Right atrium auricular region (tissue), 2 donors: ENCODE measurements around the gene AGAP1. TPM values are rescaled to one million over a fixed set of nuclear protein-coding genes. Genes with fewer than 3 reads are reported as not detected.

ENCODE experiments used
- DNase-seq: peaks from one replicate; pipeline ENCODE4 v3.0.0-alpha.2; 2019; ENCODE audit warnings: low spot score
- H3K27ac ChIP-seq, 2 donors: fragments of 200-600 bp; sonication (generic); 1 replicate in 1 of 2; 2 replicates in 1 of 2; pipeline ENCODE4 v1.5.1; 2016 to 2019
- H3K27me3 ChIP-seq, 2 donors: fragments of 200-600 bp; sonication (generic); one replicate each; pipeline versions ENCODE4 v1.5.1 to v1.6.0; 2017 to 2019
- H3K36me3 ChIP-seq: fragments of 200-600 bp; sonication (generic); one replicate; pipeline ENCODE4 v1.5.1; 2016
- H3K4me1 ChIP-seq, 2 donors: fragments of 200-600 bp; sonication (generic); one replicate each; pipeline versions ENCODE4 v1.5.1 to v1.6.0; 2017 to 2019
- H3K4me3 ChIP-seq, 2 donors: fragments of 200-600 bp; sonication (generic); 1 replicate in 1 of 2; 2 replicates in 1 of 2; pipeline ENCODE4 v1.5.1; 2017 to 2019; ENCODE audit warnings: mild to moderate bottlenecking in 1 of 2, moderate library complexity in 1 of 2
- H3K9me3 ChIP-seq, 2 donors: fragments of 200-600 bp; sonication (generic); one replicate each; pipeline ENCODE4 v1.5.1; 2019
- total RNA-seq, 2 donors: library from RNA; depleted of rRNA; stranded (reverse); fragments of >200 nt; gene quantifications; one replicate each; pipeline ENCODE4 v1.1.0, GENCODE V29; 2016
- TF ChIP-seq, protein P1 (sequence below), 2 donors: fragments of 200-600 bp; sonication (generic); IDR thresholded peaks; one replicate each; pipeline ENCODE4 v1.5.1; 2019; ENCODE audit warnings: antibody characterized with exemption in 2 of 2

Gene AGAP1
- total RNA-seq, 2 donors from 2014 or later: 11.6 to 17.2 TPM

- TF ChIP-seq, protein P1, sequence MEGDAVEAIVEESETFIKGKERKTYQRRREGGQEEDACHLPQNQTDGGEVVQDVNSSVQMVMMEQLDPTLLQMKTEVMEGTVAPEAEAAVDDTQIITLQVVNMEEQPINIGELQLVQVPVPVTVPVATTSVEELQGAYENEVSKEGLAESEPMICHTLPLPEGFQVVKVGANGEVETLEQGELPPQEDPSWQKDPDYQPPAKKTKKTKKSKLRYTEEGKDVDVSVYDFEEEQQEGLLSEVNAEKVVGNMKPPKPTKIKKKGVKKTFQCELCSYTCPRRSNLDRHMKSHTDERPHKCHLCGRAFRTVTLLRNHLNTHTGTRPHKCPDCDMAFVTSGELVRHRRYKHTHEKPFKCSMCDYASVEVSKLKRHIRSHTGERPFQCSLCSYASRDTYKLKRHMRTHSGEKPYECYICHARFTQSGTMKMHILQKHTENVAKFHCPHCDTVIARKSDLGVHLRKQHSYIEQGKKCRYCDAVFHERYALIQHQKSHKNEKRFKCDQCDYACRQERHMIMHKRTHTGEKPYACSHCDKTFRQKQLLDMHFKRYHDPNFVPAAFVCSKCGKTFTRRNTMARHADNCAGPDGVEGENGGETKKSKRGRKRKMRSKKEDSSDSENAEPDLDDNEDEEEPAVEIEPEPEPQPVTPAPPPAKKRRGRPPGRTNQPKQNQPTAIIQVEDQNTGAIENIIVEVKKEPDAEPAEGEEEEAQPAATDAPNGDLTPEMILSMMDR (IDR thresholded peaks at IDR 0.05): no peak
- H3K36me3 ChIP-seq: no peaks in the 10 kb centered on the region
- no peaks in the 10 kb centered on the region for H3K9me3 ChIP-seq
- DNase-seq: no peak
- no peak overlapping the region for H3K27ac ChIP-seq
- no peaks in the 10 kb centered on the region for H3K4me1 ChIP-seq
- no peaks in the 10 kb centered on the region for H3K27me3 ChIP-seq
- H3K4me3 ChIP-seq: no peak overlapping the region
Measured at GRCh38 chr2:236065314-236066160, 571.7 kb downstream of the AGAP1 start.

- TF ChIP-seq, protein P1 (IDR thresholded peaks at IDR 0.05): no peak
- DNase-seq: no peak
- Histone ChIP-seq H3K27ac (no peak overlapping the region), H3K9me3 (no peaks in the 10 kb centered on the region), H3K4me3 (no peak overlapping the region), H3K36me3 (no peaks in the 10 kb centered on the region), H3K4me1 (no peaks in the 10 kb centered on the region), H3K27me3 (no peaks in the 10 kb centered on the region)
Measured at GRCh38 chr2:236070236-236070635, 576.4 kb downstream of the AGAP1 start.

DNA sequence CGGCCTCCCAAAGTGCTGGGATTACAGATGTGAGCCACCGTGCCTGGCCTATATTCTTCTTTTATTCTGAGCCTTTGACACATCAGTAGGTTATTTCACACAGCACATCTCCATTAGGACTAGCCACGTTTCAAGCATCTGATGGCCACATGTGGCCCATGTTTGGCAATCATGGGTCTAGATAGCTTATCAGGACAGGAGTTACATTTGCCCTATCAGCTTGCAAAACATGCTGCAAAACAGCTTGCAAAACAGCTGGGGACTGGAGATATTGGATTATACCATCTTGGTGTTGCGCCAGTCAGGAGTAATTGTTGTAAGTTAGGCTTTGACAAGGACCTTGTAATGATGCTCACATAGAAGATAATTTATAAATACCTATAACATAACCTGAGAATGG, 579.4 kb downstream of the AGAP1 start:
- no peak for DNase-seq
- Histone ChIP-seq H3K4me1 (no peaks in the 10 kb centered on the region), H3K36me3 (no peaks in the 10 kb centered on the region), H3K4me3 (no peak overlapping the region), H3K27ac (no peak overlapping the region), H3K9me3 (no peaks in the 10 kb centered on the region), H3K27me3 (no peaks in the 10 kb centered on the region)
- TF ChIP-seq, protein P1 (IDR thresholded peaks at IDR 0.05): no peak

GRCh38 chr2:236073867-236074655, 580.2 kb downstream of the AGAP1 start:
- TF ChIP-seq, protein P1 (IDR thresholded peaks at IDR 0.05): no peak
- no peak for DNase-seq
- no peaks in the 10 kb centered on the region for H3K36me3 ChIP-seq
- H3K4me1 ChIP-seq: no peaks in the 10 kb centered on the region
- no peak overlapping the region for H3K27ac ChIP-seq
- no peak overlapping the region for H3K4me3 ChIP-seq
- no peaks in the 10 kb centered on the region for H3K27me3 ChIP-seq
- H3K9me3 ChIP-seq: no peaks in the 10 kb centered on the region

- H3K9me3 ChIP-seq: no peaks in the 10 kb centered on the region
- TF ChIP-seq, protein P1 (IDR thresholded peaks at IDR 0.05): no peak
Measured at GRCh38 chr2:236075802-236076201, 582.0 kb downstream of the AGAP1 start.

More at GRCh38 chr2:236075802-236076201, 582.0 kb downstream of the AGAP1 start:
- H3K27ac ChIP-seq: no peak overlapping the region
- no peaks in the 10 kb centered on the region for H3K36me3 ChIP-seq
- H3K4me3 ChIP-seq: no peak overlapping the region
- no peaks in the 10 kb centered on the region for H3K27me3 ChIP-seq
- no peak for DNase-seq
- H3K4me1 ChIP-seq: no peaks in the 10 kb centered on the region
